DOHH2 (cell line): ENCODE data around the gene KCTD5.
A peak's percentile ranks its signal among the peaks of the same experiment; 100 is the strongest.

ENCODE experiments used
- H3F3A ChIP-seq: fragments of 200-600 bp; sonication (generic), shearing (Covaris generic); 2 replicates; pipeline ENCODE4 v1.6.0; 2016; ENCODE audit warnings: antibody characterized with exemption, mild to moderate bottlenecking; ENCODE audit not compliant: control insufficient read depth, insufficient read depth
- H3K27ac ChIP-seq: fragments of 200-600 bp; sonication (generic); 2 replicates; pipeline ENCODE4 v1.5.1; 2014; ENCODE audit warnings: low read depth, mild to moderate bottlenecking, low read length, moderate library complexity
- H3K27me3 ChIP-seq: fragments of 200-600 bp; sonication (generic); 2 replicates; pipeline ENCODE4 v1.6.1; 2014; ENCODE audit warnings: mild to moderate bottlenecking, low read length, mixed read lengths; ENCODE audit not compliant: control insufficient read depth
- H3K36me3 ChIP-seq: fragments of 200-600 bp; sonication (generic); 2 replicates; pipeline ENCODE4 v1.6.1; 2014; ENCODE audit warnings: mild to moderate bottlenecking, low read length, moderate library complexity, mixed read lengths; ENCODE audit not compliant: control insufficient read depth
- H3K4me1 ChIP-seq: fragments of 200-600 bp; sonication (generic); 2 replicates; pipeline ENCODE4 v1.6.1; 2014; ENCODE audit warnings: mild to moderate bottlenecking, low read length, mixed read lengths; ENCODE audit not compliant: control insufficient read depth
- H3K4me2 ChIP-seq: fragments of 200-600 bp; sonication (generic); 2 replicates; pipeline ENCODE4 v1.6.0; 2014; ENCODE audit warnings: mild to moderate bottlenecking, low read length, moderate library complexity
- H3K4me3 ChIP-seq: fragments of 200-600 bp; sonication (generic); 2 replicates; pipeline ENCODE4 v1.5.1; 2014; ENCODE audit warnings: mild to moderate bottlenecking, low read length, mixed read lengths
- H3K79me2 ChIP-seq: fragments of 200-600 bp; sonication (generic); 2 replicates; pipeline ENCODE4 v1.6.1; 2014; ENCODE audit warnings: mild to moderate bottlenecking, low read length, mixed read lengths; ENCODE audit not compliant: control insufficient read depth
- H3K9me2 ChIP-seq: fragments of 200-600 bp; sonication (generic); replicated peaks from 2 replicates; pipeline ENCODE4 v1.6.1; 2014; ENCODE audit warnings: mild to moderate bottlenecking, low read length, mixed read lengths; ENCODE audit not compliant: control insufficient read depth
- H3K9me3 ChIP-seq: fragments of 200-600 bp; sonication (generic); 2 replicates; pipeline ENCODE4 v1.6.1; 2014; ENCODE audit warnings: antibody characterized with exemption, low read length, mixed read lengths; ENCODE audit not compliant: control insufficient read depth, insufficient read depth
- H4K20me1 ChIP-seq: fragments of 200-600 bp; sonication (generic); 2 replicates; pipeline ENCODE4 v1.6.0; 2014; ENCODE audit warnings: low read depth, mild to moderate bottlenecking, antibody characterized with exemption, low read length, moderate library complexity; ENCODE audit not compliant: control insufficient read depth, insufficient read depth
- EZH2phosphoT487 ChIP-seq: fragments of 200-600 bp; sonication (generic); IDR thresholded peaks from 2 replicates; pipeline ENCODE4 v1.6.1; 2017; ENCODE audit warnings: borderline replicate concordance, mild to moderate bottlenecking, antibody characterized with exemption, low read length, moderate library complexity, mixed read lengths
- TF ChIP-seq, protein P1 (sequence below): fragments of 200-600 bp; sonication (generic); IDR thresholded peaks from one replicate; pipeline ENCODE4 v1.5.1; 2014; ENCODE audit warnings: antibody characterized with exemption, mild to moderate bottlenecking, low read depth, low read length; ENCODE audit not compliant: poor library complexity, severe bottlenecking

Gene KCTD5

DNA sequence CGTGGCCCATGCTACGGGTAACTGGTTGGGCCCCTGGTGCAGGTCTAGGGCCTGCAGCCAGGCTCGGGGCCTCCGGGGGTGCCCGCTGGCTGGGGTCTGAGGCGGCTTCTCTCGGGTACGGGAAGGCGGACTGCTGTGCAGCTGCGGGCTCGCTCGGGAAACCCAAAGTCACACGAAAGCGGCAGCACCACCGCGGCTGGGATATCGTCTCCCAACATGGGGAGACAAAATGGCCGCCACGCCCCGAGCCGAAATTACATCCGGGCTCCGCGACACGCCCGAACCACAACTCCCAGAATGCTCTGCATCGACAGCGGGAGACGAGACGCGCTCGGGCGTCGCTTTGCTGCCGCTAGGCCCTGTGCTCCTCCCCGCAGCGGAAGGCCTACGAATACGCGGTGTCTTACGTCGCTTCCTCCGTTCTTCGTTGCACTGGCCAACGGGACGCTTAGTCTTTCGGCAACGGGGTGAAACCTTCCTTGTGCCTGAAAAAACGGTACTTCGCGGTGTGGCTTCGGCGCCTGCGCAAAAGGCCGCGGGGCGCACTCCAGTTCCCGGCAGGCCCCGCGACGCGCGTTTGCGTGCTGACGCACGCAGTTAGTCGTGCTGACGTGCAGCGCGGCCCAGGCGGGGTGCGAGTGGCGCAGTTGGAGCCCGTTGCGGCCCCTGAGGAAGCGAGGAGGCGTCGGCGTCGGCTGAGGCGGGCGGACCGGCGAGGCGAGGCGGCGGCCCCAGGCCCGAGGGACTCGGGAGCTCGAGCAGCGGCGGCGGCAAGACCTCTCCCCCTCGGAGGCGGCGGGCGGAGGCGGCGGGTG is 69.9 kb downstream of the KCTD5 start, which contains the start of gene SRRM2:
SRRM2 (plus strand) TSS at position 604 of the 815 bp plus-strand sequence. CDS start 3,727 bp downstream, outside the sequence.
- Histone ChIP-seq H3F3A (peaks cover 7% of the 10 kb centered on the region; the same call in 1 of the 2 replicates), H4K20me1 (peaks cover 36% of the 10 kb centered on the region), H3K27me3 (no peaks in the 10 kb centered on the region), H3K4me2 (peak within 1 kb of the TSS; percentile 80), H3K9me2 (no peaks in the 10 kb centered on the region), H3K79me2 (peaks cover 75% of the 10 kb centered on the region), H3K4me1 (peaks cover 38% of the 10 kb centered on the region), H3K9me3 (no peaks in the 10 kb centered on the region), H3K4me3 (peak within 1 kb of the TSS; percentile 98), H3K36me3 (peaks cover 66% of the 10 kb centered on the region), H3K27ac (peak within 1 kb of the TSS; percentile 93)
- TF ChIP-seq, protein P1, sequence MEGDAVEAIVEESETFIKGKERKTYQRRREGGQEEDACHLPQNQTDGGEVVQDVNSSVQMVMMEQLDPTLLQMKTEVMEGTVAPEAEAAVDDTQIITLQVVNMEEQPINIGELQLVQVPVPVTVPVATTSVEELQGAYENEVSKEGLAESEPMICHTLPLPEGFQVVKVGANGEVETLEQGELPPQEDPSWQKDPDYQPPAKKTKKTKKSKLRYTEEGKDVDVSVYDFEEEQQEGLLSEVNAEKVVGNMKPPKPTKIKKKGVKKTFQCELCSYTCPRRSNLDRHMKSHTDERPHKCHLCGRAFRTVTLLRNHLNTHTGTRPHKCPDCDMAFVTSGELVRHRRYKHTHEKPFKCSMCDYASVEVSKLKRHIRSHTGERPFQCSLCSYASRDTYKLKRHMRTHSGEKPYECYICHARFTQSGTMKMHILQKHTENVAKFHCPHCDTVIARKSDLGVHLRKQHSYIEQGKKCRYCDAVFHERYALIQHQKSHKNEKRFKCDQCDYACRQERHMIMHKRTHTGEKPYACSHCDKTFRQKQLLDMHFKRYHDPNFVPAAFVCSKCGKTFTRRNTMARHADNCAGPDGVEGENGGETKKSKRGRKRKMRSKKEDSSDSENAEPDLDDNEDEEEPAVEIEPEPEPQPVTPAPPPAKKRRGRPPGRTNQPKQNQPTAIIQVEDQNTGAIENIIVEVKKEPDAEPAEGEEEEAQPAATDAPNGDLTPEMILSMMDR: no peak
- no peak for TF ChIP-seq EZH2phosphoT487

DNA sequence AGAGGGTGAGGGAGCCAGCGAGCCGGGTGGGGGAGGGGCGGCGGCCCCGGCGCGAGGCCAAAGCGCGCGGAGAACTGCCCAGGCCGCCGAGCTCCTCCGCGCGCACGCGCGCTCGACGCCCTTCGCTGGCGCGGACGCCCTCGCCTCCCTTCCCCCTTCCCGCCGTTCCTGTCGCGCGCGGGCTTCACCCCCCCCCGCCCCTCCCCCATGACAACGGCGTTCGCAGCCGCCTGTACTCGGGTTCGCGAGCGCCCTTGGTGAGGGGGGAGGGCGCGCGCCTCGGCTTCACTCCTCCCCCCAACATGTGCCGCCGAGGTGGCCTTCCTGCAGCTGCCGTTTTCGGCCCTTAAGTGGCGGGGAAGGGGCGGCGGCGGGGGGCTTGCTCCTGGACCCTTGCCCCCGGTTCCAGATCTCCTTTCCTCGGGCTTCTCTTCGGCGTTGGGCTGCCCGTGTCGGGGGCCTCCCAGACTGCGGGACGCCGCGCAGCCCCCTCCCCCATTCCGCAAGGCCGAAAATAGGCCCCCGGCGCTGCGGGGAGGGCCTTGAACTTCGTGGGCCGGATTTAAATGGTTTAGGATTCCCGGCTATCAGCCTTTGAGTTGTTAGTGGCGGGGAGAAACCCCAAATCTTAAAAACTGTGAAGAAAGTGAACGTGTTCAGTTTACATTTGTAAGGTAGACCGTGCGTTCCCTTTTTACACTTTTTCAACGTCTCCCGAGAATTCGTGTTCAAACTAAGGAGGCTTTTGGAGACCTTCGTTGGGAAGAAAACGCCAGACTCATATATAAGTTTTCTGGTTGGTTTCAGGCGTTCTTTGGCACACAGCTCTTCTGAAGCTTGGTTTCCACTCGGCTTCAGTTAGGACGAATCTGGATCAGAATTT is 70.8 kb downstream of the KCTD5 start:
- no peak for TF ChIP-seq EZH2phosphoT487
- TF ChIP-seq, protein P1: no peak
- H4K20me1 ChIP-seq: peaks cover 42% of the 10 kb centered on the region

DNA sequence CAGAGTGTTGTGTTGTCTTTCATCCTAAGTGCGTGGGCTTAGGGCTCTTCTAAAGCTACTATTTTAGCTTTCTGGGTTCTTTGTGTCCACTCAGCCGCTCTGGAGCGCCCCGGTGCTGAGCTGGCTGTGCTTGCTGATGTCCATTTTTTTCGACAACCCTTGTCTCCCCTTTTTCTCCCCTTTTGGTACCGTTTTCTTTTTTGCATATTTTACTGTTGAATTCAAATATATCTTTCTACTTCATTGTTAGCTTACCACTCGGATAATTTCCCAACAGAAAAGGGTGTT is 71.4 kb downstream of the KCTD5 start:
- Histone ChIP-seq H3F3A (peaks cover 9% of the 10 kb centered on the region; the same call in 1 of the 2 replicates), H3K4me2 (peak overlapping the region; percentile 80), H4K20me1 (peaks cover 42% of the 10 kb centered on the region), H3K27ac (peak overlapping the region; percentile 93), H3K36me3 (peaks cover 80% of the 10 kb centered on the region), H3K4me3 (peak overlapping the region; percentile 98), H3K79me2 (peaks cover 89% of the 10 kb centered on the region), H3K27me3 (no peaks in the 10 kb centered on the region), H3K9me3 (no peaks in the 10 kb centered on the region), H3K4me1 (peaks cover 38% of the 10 kb centered on the region), H3K9me2 (no peaks in the 10 kb centered on the region)
- TF ChIP-seq, protein P1: no peak
- no peak for TF ChIP-seq EZH2phosphoT487

More for the DNA sequence above, 70.8 kb downstream of the KCTD5 start:
- peak overlapping the region; percentile 93 for H3K27ac ChIP-seq
- H3K27me3 ChIP-seq: no peaks in the 10 kb centered on the region
- H3K4me1 ChIP-seq: peaks cover 38% of the 10 kb centered on the region
- H3K9me3 ChIP-seq: no peaks in the 10 kb centered on the region
- H3K36me3 ChIP-seq: peaks cover 75% of the 10 kb centered on the region
- peak overlapping the region; percentile 80 for H3K4me2 ChIP-seq
- H3F3A ChIP-seq: peaks cover 7% of the 10 kb centered on the region; the same call in 1 of the 2 replicates
- no peaks in the 10 kb centered on the region for H3K9me2 ChIP-seq
- peak overlapping the region; percentile 98 for H3K4me3 ChIP-seq
- peaks cover 83% of the 10 kb centered on the region for H3K79me2 ChIP-seq
